Left ventricle myocardium inferior (tissue), 1 donor: Measurements from ENCODE around the gene RPL32. TPM values are rescaled to one million over a fixed set of nuclear protein-coding genes. Genes with fewer than 3 reads are reported as not detected.

Experiments
- total RNA-seq: library from RNA; stranded (reverse); fragmentation: NEBNext Ultra II Directional; extraction: Animal tissue kit (Norgen Biotek cat#: 25700); gene quantifications from one replicate; pipeline ENCODE4 v1.2.1, GENCODE V29; 2021
- donor health status: DM: no; HTN: yes; CAD: no; lungs with severe emphysema.

Gene RPL32
- total RNA-seq, 1 donor from 2014 or later, result 880 TPM

Other genes with a start within 250 kb of the RPL32 start
- gene RAF1, start 177.4 kb downstream of the RPL32 start, total RNA-seq, result 137 TPM
- gene TMEM40, start 82.3 kb downstream of the RPL32 start, total RNA-seq, result 4.5 TPM
- gene CAND2, start 44.9 kb downstream of the RPL32 start, total RNA-seq, result 76.2 TPM
- gene IQSEC1, start 231.9 kb upstream of the RPL32 start, total RNA-seq, result 78.6 TPM